ENCODE results near the gene DIP2C.
"Not testable (repeated sequence)": the region's sequence is repeated elsewhere in the genome, so short reads cannot be mapped to it uniquely, and the experiment has no call there.

Gene DIP2C

DNA sequence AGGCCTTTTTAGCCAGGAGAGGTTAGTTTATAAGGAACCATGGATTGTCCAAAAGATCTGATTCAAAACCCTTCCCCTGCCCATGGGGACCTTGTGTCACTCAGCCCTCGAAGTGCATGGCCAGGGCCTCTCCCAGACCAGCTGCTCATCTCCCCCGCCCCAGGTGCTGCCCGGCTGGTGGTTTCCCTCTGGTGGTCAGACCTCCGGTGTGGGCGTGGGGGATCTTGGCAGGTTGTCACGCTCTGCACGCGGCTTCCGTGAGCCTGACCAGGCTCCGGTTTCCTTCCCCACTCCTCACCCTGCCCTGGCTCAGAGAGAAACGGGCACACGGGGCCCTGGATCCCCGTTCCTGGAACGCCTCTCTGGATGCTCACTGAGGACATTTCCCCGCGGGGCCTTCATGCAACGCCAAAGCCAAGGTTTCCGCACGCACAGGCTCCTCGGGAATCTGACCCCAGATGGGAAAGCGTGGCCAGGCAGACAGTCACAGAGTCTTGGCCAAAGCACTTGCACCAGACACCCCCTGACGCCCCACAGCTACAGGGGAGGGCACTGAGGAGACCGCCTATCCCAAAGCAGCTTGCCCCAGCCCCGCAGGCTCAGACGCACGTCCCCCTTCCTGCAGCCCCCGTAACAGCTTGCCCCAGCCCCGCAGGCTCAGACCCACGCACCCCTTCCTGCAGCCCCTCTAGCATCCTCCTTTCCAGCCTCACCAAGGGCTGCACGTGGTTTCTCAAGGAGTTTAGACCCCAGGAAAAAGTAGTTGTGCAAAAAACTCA lies 7.8 kb upstream of the DIP2C start:
- no peak for DNase-seq (ENCODE audit: low spot score)

DNA sequence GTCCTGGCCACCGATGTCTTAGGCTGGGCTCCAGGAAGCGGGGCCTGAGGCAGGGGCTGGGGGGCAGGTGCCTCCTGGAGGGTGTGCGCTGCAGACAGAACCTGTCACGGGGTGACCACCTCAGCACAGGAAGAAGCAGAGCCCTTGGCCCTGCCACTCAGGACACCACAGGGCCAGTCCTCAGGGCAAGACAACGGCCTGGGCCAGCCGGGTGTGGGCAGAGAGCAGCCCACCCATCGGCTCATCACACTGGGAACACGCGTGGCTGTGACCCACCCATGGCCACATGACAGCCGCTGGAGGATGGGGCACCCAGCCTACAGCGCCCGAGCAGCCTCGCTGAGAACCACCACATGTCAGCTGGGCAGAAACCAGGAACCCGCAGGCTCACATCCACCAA lies 5.9 kb upstream of the DIP2C start:
- no peak for DNase-seq (ENCODE audit: low spot score)

DNA sequence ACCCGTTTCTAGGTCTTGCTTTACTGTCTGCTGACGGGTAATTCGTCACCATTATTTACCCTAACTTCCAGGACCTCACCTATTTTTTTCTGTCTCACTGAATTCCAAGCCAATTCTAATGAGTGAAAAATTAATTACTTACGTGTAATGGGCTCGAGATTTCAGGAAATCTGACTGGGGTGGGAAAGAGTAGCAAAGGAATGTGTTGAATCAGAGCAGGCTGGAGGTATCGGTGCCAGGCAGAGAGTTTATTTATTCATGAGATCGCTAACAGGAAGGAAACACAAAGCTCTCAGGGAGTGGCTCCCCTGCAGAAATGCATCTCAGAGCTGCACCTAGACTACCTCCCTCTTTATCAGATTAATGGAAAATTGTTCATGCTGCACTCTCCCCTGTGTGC lies 4.0 kb upstream of the DIP2C start:
- DNase-seq (ENCODE audit: low spot score), result no peak

DNA sequence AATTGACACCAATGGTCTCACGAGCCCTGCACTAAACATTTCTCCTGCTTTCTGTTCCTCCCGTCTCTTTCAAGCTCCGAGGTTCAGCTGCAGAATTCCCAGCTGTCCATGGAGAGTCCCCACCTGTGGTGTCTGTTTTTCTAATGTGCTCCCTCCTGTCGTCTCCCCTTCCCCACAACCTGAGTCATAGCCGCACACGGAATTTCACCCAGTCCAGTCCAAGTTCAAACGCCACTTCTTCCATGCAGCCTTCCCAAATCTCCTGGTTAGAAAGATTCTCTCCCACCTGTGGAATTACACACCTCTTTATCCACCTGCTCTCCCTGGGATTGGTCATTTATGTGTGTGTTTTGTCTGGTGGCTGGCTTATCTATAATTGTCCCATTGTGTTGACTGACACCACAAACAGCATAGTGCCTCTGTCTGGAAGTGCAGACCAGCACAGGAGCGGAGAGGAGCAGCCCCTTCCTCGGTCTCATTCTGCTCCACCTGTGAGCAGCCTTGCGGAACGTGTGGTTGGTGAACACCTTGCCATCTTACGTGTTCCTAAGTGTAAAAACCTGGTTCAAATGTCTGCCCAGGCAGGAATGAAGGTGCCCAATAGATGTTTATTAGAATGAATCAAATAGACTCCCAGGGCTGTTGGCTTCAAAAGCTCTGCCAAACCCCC lies 3.3 kb upstream of the DIP2C start:
- no peak for DNase-seq (ENCODE audit: low spot score)

DNA sequence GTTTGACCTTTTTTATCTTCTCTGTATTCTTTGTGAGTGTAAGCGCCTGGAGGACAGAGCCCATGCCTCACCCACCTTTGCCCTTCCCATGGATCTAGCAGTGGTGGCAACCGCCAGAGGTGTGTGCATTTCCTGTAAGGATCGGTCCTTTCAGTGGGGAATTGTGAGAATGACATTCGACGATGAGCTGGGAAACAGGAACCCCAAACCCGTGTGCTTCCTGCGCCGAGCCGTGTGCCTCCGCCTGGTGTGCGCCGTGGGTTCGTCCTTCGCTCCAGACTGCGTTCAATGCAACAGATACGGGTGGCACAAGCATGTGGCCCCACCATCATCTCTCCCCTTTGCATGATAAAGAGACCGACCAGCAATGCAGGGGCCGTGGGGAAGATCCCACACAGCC lies 1.7 kb upstream of the DIP2C start:
- DNase-seq (ENCODE audit: low spot score), result no peak

DNA sequence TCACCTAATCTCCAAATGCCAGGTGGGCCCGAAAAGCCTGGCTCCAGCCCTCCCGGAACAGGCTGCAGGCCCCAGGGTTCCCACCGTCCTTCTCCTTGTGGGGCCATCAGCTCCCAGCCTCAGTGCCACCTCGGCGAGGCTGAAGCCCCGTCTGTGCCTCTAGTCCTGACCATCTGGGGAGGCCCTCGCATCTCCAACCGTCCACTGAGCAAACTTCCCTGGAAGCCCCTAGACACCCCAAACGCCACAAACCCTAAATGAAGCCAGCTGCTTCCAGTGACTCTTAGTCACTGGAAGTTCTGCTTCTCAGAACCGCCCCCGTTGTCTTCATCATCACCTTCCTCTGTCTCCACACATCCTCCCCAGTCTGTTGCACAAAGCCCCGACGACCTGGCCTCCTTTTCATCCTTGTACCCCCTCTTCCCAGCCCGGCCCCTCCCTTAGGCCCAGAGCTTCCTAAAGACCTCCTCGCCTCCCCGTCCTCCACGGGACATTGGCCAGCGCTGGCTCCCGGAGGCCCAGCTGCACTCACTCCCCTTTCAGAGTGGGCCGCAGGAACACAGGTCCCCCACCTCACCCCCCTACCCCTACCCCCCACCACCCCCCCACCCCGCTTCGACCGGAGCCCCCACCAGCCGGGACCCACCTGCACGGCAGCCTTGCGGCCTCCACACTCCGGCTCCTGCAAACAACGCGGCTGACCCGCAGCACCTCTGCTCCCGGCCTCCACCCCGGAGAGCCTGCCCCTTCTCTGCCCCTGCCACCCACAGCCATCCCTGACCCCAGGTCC lies 1.1 kb upstream of the DIP2C start:
- no peak for DNase-seq (ENCODE audit: low spot score)

DNA sequence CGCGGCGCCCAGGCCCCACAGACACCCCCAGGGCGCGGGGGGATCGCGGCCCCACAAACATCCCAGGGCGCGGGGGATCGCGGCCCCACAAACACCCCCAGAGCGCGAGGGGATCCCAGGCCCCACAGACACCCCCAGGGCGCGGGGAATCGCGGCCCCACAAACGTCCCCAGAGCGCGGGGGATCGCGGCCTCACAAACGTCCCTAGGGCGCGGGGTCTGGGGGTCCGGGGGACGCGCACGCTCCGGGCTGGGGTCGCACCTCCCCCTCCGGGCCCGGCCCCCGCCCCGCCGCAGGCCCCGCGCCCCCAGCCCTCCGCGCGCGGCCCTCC lies 382 bp downstream of the DIP2C start:
- DNase-seq (ENCODE audit: low spot score), result no peak

DNA sequence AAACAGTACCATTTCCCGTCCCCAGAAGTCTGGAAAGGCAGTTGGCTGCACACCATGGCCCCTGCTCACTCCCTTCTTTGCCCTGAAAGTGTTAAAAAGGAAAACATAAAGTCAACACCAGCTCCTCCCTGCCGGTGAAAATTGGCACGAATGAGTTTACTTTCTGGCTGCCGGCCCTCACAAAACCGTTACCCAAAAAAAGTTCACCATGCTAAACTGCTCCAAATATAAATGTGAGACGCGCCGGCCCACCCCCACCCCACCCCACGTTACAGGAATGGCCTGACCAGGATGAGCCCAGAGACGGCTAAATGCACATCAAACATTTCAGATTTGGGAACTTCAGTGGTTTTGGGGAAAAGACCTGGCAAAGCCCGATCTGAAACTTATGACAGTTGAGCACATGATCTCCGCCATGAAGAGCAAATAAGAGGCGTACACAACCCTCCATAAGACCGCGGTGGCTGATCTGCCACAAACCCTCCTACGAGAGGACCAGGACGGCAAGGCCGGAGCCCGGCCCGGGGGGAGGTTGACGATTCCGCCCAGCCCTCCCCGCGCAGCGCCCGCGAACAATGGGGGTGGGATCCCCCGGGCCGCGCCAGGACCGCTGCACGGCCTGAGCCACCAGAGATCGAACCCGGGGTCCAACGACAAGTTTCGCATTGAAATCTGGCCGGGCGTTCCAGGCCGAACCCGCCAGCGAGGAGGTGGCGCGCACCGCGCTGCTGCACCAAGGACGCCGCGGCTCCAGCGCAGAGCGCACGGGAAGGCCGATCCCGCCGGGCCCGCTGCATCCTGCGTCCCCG lies 952 bp downstream of the DIP2C start:
- peak; percentile 68 for DNase-seq (ENCODE audit: low spot score)

DNA sequence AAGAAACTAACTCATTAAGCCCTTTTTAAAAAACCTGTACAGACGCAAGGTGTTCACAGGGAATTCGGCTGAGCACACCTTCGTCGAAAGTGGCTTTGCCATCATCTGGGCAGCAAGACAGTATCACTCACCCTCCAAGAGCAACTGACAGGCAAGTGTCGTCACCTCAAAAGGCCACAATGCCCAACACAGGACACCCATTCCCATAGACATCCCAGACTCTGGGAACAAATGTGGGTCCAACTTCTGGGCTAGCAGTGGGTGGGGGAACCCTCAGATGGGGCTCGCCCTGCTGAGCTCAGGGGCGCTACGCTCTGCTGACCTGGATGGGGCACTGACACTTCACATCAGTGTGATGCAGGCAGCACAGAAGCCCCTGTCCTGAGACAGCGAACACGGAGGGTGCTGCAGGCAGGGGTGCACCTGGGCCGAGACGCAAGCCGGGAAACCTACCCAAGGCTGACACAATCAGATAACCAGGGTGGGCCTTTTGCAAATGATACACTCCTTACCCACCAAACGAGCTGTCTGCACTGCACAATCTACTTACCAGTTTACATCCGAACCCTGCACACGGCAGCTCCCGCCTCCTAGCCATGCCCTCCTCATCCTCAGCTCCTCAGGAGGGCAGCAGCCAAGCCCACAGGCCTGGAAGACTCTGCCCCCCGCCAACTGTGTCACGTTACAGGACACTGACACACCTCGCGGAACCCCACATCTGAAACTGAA lies 1.7 kb downstream of the DIP2C start:
- DNase-seq (ENCODE audit: low spot score), result no peak

DNA sequence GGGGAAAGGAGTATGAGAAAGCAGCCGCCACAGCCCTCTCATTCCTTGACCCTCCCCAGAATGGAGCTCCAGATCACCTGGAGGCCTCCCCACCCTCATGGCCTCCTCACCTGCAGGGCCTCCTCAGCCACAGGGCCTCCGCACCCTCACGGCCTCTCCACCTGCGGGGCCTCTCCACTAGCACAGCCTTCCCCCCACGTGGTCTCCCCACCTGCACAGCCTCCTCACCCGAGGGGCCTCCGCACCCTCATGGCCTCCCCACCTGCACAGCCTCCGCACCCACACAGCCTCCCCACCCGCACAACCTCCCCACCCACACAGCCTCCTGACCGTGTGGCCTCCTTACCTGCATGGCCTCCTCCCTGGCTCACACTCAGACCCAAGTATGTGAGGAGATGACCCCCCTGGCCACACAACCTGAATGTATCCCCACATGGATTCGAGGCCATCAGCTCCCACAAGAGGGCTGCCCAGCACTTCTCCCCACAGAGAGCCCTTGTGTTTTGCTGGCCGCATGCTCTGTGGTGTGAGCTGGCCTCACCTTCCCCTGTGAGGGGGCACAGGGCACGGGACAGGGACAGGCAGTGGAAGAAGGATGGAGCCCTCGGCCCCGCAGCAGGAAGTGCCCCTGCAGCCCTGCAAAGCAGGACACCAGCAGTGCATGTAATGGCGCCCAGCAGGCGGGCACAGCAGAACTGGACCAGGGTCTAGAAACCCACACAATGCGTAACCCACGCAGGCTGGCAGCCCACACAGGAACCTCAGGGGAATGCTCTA lies 3.1 kb downstream of the DIP2C start:
- no peak for DNase-seq (ENCODE audit: low spot score)

DNA sequence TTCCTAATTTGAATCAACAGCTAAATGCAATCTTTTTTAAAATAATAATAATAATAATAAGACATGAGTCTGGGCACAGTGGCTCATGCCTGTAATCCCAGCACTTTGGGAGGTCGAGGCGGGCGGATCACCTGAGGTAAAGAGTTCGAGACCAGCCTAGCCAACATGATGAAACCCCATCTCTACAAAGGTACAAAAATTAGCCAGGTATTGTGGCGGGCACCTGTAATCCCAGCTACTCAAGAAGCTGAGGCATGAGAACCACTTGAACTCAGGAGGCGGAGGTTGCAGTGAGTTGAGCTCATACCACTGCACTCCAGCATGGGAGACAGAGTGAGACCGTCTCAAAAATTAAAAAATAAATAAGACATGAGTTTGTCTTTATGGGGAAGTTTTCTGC lies 3.9 kb downstream of the DIP2C start:
- no peak for DNase-seq (ENCODE audit: low spot score)

DNA sequence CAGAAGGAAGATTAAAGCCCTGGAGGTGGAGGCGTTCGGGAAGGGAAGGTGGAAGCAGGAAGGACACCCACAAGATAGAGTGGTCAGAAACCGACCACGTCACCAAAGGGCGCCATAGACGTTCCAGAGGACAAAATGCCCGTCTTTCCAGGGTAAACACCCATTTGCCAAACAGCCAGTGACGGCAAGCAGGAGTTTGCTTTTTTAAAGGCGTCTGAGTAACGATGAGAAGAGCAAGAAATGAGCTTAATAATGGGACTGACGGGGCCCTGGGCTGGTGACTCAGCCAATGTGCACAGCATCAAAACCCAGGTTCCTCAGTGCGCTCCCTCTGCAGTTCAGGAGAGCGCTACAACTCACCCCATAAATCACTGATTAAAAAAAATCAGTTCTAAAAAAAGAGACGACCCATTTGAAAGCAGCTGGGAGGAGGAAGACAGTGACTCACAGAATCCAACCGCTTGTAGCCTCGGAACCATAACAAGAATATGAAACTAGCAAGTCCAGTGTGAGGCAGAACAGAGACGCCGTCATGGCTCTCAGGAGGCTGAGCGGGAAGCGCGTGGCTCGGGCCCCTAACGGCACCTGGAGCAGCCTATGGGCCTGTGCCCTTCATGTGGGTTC lies 5.9 kb downstream of the DIP2C start:
- DNase-seq (ENCODE audit: low spot score), result no peak

DNA sequence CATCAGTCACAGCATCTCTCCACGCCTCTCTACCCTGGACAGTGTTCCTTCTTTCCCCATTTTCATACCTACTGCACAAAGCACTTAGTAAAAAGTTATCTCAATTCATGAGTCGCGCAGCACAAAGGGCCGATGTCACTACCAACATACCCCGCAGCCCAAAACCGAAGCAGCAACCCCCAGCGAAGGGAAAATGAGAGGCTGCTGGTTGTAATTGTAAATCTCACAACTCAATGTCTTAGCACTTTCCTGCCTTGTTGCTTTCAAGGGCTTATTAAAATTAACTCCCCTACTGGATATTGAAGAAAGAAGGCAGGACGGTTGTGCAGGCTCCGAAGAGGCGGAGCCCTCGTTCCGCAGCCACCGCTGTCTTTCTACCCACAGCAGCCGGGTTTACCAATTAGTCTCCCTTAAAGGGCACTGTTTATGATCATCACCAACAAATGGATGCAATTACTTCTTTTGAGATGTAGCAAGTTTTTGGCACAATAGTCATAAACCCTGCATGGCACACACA lies 6.5 kb downstream of the DIP2C start:
- peak; percentile 39 for DNase-seq (ENCODE audit: low spot score)

DNA sequence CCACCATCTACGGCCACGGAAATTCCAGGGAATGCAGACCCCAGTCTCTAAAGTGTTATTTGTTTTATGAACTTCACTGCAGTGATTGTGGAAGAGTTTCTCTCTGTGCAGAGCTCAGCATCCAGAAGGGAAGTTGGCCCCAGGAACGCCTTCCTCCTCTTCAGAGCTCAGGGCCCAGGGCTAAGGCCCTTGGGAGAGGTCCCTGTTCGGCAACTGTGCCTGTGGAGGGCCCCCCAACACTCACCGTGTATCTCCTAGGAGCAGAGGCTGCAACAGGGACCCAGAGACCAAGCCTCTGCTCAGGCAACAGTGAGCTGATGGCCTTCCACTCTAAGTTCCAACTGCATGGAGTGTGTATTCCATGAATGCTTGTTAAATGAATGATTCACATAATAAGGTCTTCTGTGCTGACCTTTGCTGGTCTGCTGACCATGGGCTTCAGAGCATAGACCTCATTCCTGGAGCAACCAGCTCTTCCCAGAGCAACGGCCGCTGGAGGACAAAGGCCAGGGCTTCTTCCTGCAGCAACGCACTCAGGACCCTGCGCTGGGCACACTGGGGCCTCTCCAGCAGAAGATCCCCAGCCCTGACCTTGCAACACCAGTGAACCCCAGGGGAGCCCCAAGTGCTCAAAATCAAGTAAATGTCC lies 7.7 kb downstream of the DIP2C start:
- no peak for DNase-seq (ENCODE audit: low spot score)

DNA sequence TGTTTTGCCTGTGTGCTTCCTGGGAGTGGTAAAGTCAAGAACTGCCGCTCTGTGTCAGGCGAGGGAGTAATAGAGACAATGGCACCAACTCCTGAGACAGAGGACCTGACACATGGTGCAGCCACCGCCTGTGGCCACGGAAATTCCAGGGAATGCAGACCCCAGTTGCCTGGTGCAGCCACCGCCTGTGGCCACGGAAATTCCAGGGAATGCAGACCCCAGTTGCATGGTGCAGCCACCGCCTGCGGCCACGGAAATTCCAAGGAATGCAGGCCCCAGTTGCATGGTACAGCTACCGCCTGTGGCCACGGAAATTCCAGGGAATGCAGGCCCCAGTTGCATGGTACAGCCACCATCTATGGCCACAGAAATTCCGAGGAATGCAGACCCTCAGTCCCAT lies 8.7 kb downstream of the DIP2C start:
- DNase-seq (ENCODE audit: low spot score), result no peak

DNA sequence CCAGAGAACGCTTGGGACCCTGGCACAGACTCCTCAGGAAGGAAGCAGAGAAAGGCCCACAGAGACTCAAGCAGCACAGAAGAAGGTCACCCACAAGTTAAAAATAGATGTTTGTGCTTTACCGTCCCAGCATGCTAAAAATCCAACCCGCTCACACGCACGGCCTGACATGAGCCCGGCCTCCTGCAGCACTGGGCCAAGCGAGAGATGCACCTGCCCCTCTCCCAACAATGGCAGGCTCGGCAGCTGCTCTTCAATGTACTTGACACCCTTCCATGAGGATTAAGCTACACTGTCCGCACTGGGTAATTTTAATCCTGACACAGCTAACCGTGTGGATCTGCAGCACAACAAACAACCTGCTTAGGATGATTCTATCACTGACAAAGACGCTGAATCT lies 9.3 kb downstream of the DIP2C start:
- DNase-seq (ENCODE audit: low spot score), result no peak

DNA sequence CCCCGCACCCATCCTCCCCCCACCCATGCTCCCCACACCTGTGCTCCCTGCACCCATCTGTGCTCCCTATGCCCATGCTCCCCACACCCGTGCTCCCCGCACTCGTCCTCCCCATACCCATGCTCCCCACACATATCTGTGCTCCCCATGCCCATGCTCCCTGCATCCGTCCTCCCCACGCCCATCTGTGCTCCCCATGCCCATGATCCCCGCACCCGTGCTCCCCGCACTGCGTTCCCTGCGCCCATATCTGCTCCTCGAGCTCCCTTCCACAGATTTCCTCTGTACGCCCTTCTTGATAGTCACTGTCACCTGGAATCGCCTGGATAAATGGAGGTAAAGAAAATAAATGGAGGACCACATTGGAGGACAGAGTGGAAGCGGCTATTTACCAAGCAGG lies 9.9 kb downstream of the DIP2C start:
- no peak for DNase-seq (ENCODE audit: low spot score)

DNA sequence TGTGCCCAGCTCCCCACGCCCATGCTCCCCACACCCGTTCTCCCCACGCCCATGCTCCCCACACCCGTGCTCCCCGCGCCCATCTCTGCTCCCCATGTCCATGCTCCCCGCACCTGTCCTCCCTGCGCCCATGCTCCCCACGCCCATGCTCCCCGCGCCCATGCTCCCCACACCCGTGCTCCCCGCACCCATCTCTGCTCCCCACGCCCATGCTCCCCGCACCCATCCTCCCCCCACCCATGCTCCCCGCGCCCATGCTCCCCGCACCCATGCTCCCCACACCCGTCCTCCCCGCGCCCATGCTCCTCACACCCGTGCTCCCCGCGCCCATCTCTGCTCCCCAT lies 10.8 kb downstream of the DIP2C start:
- not testable (repeated sequence) for DNase-seq (ENCODE audit: low spot score)

DNA sequence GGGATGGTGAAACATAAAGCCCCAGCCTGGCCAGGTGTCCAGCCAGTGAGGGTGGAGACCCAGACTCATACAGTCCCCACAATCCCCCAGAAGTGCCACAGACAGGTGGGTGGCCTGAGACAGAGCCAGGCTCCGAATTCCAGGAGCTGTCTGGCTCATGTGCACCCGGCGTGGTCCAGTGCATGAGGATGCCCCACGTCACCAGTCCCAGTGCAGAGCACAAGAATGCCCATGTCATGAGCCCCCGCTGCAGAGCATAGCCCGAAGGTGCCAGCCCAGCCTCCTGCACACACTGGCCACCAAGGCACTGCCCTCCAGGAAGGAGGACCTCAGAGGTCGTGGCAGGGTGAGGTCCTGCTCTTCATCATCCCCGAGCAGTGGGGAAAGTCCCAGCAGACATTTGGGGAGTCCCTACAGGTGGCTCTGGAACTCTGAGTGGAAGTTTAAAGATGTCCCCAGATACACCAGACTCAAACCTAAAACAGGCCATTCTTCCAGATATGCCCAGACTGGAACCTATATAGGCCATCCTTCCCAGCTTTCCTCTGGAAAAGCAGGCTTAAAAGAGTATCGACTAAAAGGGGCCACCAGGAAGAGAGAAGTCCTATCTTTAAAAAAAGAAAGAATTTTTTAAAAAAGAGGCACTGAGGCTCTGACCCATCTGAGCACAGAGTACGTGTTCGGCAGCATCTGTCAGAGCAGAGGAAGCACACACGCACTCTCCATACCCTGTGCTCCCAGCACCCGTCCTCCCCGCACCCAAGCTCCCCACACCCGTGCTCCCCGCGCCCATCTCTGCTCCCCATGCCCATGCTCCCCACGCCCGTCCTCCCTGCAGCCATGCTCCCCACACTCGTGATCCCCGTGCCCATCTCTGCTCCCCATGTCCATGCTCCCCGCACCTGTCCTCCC lies 11.5 kb downstream of the DIP2C start:
- DNase-seq (ENCODE audit: low spot score), result no peak

Measured in ecto neural progenitor cell (in vitro differentiated cells).